Skeletal muscle cell (primary cell): ENCODE results near the gene BCAM.

Source experiments
- DNase-seq: peaks from one replicate; pipeline ENCODE4 v3.0.0-alpha.2; 2010; ENCODE audit warnings: low read depth
- H3K4me3 ChIP-seq: 2 replicates; pipeline ENCODE4 v1.5.1; 2011; ENCODE audit warnings: low read depth, mild to moderate bottlenecking, control low read depth, low read length, moderate library complexity

BCAM gene

GRCh38 chr19:44785993-44786392 is 22.9 kb upstream of the BCAM start:
- no peak overlapping the region for H3K4me3 ChIP-seq

GRCh38 chr19:44788971-44789370 is 19.9 kb upstream of the BCAM start:
- no peak overlapping the region for H3K4me3 ChIP-seq
- DNase-seq, result no peak

More at GRCh38 chr19:44785993-44786392, 22.9 kb upstream of the BCAM start:
- DNase-seq, result no peak

GRCh38 chr19:44789943-44790483 is 18.9 kb upstream of the BCAM start:
- DNase-seq, result no peak
- no peak overlapping the region for H3K4me3 ChIP-seq

- no peak overlapping the region for H3K4me3 ChIP-seq
- no peak for DNase-seq
Measured at GRCh38 chr19:44792281-44792680, 16.6 kb upstream of the BCAM start.

GRCh38 chr19:44794610-44795009 is 14.3 kb upstream of the BCAM start:
- no peak overlapping the region for H3K4me3 ChIP-seq
- no peak for DNase-seq

GRCh38 chr19:44795398-44795987 is 13.4 kb upstream of the BCAM start:
- no peak for DNase-seq
- no peak overlapping the region for H3K4me3 ChIP-seq

GRCh38 chr19:44796701-44797115 is 12.2 kb upstream of the BCAM start:
- no peak for DNase-seq
- H3K4me3 ChIP-seq, result no peak overlapping the region

- no peak for DNase-seq
Measured at GRCh38 chr19:44799627-44800346, 9.1 kb upstream of the BCAM start.

GRCh38 chr19:44800461-44800860 is 8.4 kb upstream of the BCAM start:
- no peak for DNase-seq
- no peak overlapping the region for H3K4me3 ChIP-seq

More at GRCh38 chr19:44799627-44800346, 9.1 kb upstream of the BCAM start:
- H3K4me3 ChIP-seq, result no peak overlapping the region

GRCh38 chr19:44803442-44804428 is 5.2 kb upstream of the BCAM start:
- DNase-seq, result no peak

GRCh38 chr19:44806291-44806690 is 2.6 kb upstream of the BCAM start:
- no peak overlapping the region for H3K4me3 ChIP-seq
- DNase-seq, result no peak

More at GRCh38 chr19:44803442-44804428, 5.2 kb upstream of the BCAM start:
- no peak overlapping the region for H3K4me3 ChIP-seq

- DNase-seq, result no peak
- no peak overlapping the region for H3K4me3 ChIP-seq
Measured at GRCh38 chr19:44807162-44807561, 1.7 kb upstream of the BCAM start.

GRCh38 chr19:44807652-44808462 is 1.0 kb upstream of the BCAM start:
- H3K4me3 ChIP-seq, result no peak overlapping the region
- DNase-seq, result no peak

- DNase-seq, result no peak
- peak overlapping the region; percentile 64 for H3K4me3 ChIP-seq
Measured at GRCh38 chr19:44809577-44810233, 802 bp downstream of the BCAM start.

- no peak for DNase-seq
- H3K4me3 ChIP-seq, result no peak overlapping the region
Measured at GRCh38 chr19:44810234-44811121, 1.6 kb downstream of the BCAM start.

GRCh38 chr19:44811122-44811419 is 2.2 kb downstream of the BCAM start:
- no peak overlapping the region for H3K4me3 ChIP-seq
- DNase-seq, result no peak

- H3K4me3 ChIP-seq, result no peak overlapping the region
- no peak for DNase-seq
Measured at GRCh38 chr19:44812142-44812718, 3.3 kb downstream of the BCAM start.
